HG03159 (cell line): Measurements from ENCODE around the gene PPCDC.
A peak's percentile ranks its signal among the peaks of the same experiment; 100 is the strongest.

Experiments used
- ATAC-seq: cut with Tn5 transposase; IDR thresholded peaks from one replicate; pipeline ENCODE4 v1.9.1; 2021; ENCODE audit warnings: mild to moderate bottlenecking, moderate library complexity; ENCODE audit not compliant: unreplicated experiment

The PPCDC gene

DNA sequence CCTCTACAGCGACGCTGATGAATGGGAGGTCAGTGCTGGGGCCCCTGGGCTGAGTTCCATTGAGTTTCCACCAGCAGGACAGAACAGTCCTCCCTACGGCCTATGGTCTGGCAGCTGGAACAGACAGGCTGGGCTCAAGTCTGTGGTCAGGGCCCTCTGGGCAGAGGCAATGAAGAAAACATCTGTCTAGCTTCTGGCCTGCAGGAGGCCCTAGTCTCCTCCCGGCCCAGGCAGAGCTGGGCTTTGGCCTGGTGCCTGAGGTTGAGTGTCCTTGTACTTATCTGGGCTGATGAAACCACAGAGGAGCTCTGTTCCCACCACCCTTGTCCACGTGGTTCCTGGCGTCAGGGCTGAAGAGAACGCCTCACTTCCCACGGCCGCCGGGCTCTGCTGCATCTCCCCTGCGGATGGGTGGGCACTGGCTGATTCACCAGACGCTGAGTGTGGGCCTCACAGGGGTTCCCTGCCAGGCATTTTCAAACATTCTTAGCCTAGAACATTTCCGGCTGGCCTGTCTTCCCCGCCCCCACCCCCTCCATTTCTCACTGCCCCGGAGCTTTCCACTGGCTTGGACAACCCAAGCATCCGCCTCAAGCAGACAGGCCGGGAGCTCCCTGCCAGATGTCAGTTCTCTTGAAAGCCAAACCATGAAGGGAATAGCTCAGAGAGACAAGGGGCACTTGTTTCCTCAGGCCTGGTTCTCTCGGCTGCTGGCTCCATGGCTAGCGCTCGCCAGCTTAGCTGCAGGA, 20.3 kb downstream of the PPCDC start:
- peak; percentile 20 for ATAC-seq

DNA sequence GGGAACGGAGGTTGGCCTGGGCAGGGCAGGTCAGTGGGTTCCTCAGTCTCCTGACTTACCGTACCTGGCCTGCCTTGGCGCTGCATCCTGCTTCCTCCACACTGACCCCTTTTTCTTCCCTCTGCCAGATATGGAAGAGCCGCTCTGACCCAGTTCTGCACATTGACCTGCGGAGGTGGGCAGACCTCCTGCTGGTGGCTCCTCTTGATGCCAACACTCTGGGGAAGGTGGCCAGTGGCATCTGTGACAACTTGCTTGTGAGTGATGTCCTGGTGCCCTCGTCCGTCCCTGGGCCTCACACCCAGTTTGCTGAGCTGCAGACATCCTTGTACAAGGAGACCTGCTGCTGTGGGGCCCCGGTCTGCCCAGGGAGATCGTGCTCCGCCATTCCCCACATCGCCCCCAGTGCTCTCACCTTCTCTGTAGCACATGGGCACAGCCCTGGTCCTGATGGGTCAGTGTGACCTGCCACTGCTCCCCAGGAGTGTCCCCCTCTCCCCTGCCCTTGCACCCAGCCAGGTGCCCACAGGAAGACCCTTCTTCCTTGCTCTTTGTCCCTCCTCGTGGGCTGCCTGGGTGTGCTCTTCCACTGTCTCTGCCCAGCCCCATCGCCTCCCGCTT, 21.0 kb downstream of the PPCDC start:
- ATAC-seq: no peak

DNA sequence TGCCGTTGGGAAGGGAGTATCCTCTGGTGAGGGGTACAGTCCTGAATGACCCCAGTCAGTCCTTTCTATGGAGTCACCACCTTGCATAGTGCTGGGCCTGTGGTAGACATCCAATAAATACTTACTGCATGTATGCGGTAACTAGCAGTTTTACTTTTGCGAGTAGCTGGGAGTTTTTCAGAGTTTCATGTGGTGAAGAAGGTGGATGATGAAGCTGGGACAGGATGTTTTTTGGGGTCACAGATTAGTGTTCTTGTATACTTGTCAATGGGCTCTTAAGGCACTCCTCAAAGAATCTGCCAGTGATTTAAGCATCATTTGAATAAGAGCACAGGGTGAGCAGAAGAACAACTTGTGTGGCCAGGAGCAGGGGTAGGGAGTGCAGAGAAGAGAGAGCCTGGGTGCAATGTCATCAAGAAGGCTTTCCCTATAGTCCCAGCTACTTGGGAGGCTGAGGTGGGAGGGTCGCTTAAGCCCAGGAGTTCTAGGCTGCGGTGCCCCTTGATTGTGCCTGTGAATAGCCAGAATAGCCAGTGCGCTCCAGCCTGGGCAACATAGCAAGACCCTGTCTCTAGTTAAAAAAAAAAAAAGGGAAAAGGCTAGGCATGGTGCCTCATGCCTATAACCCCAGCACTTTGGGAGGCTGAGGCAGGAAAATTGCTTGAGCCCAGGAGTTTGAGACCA, 22.1 kb downstream of the PPCDC start:
- ATAC-seq: no peak

DNA sequence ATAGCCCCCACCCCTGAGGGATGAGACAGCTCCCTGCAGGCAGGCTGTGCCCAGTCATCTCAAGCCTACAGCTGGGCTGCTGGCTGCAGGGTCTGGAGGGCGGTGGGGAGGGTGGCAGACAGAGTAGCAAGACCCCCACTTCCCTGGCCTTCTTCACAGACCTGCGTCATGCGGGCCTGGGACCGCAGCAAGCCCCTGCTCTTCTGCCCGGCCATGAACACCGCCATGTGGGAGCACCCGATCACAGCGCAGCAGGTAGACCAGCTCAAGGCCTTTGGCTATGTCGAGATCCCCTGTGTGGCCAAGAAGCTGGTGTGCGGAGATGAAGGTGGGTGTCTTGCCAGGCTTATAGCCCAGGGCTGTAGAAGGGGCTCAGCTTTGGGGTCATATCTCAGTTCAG, 25.0 kb downstream of the PPCDC start:
- no peak for ATAC-seq

DNA sequence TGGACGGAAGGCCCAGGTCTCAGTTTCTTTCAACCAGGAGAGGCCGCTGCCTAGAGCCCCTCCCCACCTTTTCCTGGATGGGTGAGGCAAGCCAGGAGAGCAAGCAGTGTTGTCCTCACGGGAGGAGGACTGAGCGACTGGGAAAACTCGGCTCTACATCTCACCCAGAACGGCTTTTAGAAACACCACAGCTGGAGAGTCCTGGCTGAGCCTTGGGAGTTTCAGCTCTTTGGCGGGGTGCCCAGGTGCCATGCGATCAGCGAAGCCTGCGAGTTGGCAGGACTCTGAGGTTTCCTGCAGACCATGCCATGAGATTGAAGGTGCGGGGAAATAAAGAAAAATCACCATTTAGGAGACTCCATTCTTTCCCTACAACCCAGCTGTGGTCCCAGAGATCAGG, 26.0 kb downstream of the PPCDC start:
- ATAC-seq: no peak

DNA sequence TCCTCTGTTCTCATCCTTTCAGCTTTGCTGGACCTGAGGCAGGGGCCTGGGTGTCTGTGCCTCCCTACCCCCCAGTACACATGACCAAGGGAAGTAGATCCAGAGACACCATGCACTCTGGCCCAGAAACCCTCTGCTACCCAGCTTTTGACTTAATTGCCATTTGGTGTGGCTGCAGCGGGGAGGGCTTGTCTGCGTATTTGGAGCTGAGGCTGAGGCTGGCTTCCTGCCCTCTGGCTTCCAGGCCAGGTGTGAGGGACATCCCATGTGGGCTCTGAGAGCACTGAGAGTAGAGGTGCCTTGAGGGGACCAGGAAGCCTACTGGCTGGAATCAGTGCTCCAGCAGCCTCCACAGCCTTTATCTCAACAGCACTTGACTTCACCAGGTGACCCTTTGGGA, 26.9 kb downstream of the PPCDC start:
- ATAC-seq: no peak

DNA sequence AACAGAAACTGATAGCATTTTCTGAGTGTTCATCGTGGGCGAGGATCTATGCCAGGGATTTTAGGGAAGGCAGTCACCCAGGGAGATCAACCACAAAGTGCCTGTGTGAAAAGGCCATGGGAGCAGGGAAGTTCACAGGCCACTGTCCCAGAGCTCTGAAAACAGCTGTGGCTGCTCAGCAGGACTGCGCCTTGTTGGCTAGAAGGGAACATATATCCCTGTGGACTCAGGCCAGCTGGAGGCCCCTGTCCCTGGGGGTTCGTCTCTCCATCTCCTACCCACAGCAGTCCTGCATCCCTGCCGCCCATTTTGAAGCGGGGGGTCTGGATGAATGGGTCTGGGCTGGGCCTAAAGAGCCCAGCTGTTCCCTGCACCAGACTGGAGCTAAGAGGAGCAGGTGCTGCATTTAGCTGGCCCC, 27.8 kb downstream of the PPCDC start:
- no peak for ATAC-seq

DNA sequence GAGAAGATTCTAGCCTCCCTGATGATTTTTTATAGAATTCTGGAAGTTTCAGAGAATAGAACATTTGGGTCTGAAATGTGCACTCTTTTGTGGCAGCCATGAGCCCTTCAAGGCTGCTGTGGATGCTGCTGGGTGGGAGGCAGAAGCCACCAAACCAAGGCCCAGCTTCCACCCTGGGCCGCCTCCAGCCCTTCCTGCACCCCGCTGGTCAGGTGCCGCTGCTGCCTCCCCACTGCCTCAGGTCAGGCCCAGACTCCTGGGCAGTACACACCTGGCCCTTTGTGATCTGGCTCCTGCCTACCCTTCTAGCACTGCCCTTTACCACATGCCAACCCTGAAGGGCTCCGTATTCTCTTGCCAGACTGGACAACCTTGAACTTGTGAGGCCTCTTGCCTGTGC, 28.3 kb downstream of the PPCDC start:
- ATAC-seq: no peak

DNA sequence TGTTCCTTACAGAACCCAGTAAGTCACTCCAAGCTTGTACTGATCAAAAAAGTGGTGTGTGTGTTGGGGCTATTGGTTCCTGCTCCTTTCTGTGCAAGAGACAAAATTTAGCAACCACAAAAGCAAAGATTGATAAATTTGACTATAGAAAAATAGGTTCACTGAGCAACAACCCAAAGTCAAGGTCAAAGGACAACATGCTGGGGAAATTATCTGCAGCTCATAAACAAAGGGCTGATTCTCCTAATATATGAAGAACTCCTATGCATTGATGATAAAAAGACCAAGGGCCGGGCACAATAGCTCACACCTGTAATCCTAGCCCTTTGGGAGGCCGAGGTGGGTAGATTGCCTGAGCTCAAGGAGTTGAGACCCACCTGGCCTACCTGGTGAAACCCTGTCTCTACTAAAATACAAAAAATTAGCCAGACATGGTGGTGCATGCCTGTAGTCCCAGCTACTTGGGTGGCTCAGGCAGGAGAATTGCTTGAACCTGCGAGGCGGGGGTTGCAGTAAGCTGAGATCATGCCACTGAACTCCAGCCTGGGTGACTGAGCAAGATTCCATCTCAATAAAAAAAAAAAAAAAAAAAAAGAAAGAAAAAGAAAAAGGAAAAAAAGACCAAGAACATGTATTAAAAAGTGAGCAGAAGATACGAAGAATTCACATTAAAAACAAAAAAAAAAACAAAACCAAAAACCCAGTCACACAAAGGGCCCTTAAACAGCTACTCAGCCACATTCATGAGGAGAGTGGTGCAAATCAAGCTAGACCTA, 29.8 kb downstream of the PPCDC start:
- ATAC-seq: no peak

DNA sequence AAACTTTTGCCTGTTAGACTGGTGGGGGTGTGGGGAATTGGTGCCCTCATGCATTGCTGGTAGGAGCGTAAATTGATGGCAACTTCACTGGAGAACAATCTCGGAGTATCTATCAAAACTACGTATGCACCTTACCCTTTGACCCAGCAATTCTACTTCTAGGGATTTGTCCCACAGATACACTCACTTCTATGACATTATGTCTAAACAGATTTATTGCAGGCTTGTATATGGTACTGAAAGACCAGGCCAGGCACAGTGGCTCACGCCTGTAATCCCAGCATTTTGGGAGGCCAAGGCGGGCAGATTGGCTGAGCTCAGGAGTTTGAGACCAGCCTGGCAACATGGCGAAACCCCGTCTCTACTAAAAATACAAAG, 30.3 kb downstream of the PPCDC start:
- ATAC-seq: no peak

DNA sequence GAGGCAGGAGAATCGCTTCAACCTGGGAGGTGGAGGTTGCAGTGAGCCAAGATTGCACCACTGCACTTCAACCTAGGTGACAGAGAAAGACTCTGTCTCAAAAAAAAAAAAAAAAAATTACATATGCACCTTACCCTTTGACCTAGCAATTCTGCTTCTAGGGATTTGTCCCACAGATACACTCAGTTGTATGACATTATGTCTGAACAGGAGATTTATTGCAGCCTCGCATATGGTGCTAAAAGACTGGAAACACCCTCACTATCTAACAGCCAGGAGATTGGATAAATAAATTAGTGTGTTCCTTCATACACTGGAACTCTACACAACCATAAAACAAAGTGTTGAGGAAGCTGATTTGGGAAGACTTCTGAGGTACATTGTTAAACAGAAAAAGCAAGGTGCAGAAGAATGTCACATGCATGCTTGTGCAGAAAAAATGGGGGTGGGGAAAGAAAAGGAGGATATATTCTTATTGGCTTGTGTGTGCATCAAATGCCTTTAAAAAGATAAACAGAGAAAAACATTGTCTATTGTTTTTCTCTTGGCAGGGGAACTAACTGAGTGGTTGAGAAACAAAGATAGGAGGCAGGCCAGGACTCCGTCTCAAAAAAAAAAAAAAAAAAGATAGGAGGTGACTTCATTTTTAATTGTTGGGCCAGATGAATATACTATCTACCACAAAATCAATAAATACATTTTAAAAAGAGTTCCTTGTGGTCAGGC, 30.9 kb downstream of the PPCDC start:
- ATAC-seq: no peak

DNA sequence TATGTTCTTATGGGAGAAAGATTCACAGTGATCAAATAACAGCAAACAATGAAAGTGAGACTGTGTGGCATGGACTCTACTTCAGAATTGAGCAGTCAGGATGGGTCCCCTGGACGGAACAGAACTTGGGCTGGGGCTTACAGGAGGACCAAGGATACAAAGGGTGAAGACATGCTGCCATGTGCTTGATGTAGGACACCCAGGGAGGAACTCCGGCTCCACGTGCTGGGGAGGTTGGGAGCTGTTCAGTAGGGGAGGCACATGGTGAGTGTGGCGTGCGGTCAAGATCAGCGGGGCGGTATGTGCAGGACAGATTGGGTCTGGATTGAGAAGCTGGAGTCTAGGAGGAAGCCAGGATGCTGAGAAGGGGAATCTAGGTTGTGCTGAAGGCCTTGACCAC, 32.6 kb downstream of the PPCDC start:
- no peak for ATAC-seq

DNA sequence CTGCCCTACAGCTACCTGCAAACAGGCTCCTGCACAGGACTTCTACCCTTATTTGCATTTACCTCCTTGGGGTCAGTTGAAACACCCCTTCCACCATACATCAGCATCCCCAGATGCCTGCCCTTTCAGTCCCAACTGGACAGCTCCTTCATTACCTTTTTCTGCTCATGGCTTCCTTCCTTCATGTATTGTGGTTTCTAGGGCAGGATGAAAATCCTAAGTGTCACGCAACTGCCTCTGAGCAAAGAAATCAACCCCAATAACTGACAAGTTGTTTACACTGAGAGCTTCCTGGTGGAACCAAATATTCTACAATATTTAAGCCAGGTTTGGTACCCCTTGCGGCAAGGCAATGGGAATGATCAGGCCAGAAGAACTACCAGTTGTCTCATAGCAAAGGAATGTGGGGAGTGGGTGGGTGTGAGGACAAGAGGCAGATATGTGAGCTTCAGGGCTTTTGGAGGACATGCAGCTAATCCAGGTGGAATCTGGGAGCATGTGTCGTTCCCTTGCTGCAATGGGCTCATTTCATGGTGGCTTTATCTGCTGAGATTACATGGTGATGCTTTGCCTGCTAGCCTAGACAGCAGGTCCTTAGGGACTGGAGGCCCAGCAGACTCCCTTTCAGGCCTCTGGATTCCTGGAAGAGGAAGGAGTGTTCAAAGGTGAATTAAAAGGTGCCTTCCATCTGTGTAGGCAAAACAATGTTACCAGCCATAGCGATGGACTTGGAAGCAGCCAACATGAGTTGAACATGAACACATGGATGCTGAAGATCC, 34.9 kb downstream of the PPCDC start:
- ATAC-seq: no peak

DNA sequence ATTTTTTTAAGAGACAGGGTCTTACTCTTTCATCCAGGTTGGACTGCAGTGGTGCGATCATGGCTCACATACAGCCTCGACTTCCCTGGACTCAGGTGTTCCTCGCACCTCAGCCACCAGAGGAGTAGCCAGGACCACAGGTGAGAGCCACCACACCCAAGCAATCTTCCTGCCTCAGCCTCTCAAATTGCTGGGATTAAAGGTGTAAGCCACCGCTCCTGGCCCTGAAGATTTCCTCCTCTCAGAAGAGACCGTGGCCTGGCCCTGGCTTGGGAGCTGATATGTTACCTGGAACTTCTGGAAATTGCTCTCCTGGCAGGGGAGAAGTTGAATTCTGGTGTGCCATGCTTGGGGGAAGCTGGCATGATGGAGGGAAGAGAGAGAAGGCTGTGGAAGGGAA, 36.2 kb downstream of the PPCDC start:
- no peak for ATAC-seq

DNA sequence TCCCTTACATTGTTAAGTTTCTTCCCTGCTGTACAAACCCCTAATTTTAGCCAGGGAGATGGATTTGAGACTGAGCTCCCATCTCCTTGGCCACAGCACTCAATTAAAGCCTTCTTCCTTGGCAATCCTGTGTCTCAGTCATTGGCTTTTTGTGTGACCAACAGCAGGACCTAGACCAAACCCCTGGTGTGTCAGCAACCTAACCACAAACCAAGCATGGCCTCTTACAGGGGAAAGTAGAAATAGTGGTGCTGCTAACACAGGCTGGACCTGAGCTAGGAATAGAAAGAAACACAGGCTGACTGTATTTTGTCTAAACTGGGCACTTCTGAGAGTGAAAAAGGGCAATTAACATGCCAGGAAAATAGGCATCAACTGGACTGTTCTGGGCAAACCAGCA, 37.9 kb downstream of the PPCDC start:
- ATAC-seq: no peak

DNA sequence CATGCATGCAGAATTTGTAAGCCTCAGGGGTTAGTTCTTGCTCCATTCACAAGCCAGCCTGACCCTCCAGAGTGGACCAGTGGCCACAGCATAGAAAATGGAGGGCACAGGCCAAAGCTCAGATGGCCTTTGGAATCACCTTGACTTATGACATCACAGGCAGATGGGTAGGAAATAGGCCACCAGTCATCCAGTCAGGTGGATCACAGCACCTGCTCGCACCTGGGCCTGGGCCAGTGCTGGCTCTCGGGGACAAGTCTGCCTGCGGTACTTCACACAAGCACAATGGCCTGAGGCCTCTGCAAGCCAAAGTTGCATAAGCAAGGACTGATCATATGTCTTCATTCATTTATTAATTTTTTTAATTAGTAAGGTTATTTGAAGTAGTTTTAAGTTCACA, 39.3 kb downstream of the PPCDC start:
- no peak for ATAC-seq

DNA sequence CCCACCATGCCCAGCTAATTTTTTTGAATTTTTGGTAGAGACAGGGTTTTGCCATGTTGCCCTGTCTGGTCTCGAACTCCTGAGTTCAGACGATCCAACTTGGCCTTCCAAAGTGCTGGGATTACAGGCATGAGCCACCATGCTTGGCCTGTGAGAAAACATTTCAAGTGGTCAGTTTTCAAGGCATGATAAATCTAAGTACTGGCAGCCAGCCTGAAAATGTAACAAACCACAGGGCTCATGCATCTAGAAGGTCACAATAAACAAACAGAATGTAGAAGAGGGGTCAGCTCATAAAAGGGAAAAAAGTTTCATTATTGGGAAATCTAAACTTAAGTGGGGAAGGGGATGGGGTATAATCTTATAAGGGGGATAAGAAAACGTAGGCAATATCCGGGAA, 39.9 kb downstream of the PPCDC start:
- no peak for ATAC-seq

DNA sequence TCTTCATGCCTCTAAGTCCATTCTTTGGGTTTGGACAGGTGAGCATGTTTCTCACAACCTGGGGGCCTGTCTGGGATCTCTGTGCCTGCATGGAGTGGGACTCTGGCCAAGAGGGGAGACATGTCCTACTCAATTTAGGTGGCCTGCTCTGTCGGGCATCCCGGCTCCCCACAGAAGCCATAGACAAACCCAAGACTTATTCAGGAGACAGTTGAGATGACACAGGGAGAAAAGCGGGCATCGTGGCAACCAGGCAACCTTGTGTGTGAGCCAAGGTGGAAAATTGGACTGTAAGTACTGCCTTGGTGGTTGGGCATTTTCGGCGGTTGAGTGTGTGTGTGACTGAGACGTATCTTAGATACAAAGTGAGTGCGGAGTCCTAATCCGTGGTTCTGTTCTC, 40.5 kb downstream of the PPCDC start:
- no peak for ATAC-seq

DNA sequence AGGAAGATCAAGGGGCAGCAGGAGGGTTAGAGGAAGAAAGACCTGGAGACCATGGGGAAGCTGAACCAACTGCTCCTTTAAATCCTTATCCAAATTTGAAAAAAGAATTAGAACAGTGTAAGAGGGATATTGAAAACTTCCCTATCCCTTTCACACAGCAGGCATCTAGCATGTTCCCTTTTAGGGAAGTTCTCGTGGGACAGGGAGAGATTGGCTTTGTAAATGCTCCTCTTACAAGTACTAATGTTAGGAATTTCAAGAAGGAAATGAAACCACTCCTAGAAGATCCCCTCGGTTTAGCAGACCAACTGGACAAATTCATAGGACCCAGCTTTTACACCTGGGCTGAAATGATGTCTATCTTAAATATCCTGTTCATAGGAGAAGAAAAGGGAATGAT, 41.5 kb downstream of the PPCDC start:
- no peak for ATAC-seq

DNA sequence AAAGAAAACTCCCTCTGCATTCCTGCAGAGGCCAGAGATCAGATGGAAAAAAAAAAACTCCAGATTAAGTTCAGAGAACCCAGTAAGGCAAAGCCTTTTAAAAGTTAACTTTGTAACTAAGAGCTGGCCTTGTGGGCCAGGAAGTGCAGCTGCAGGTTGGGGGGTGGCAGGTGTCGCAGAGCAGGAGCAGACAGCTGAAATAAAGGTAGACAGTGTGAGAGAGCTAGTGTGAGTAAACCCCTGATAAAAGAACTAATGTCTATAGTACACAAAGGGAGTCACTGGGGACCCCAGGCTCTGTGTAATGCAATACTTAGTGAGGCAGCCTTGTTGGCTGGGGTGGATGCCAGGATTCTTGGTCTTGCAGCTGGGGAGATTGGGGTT, 42.1 kb downstream of the PPCDC start:
- ATAC-seq: no peak
